Small intestine (tissue), 7 donors: Measurements from ENCODE around the gene TSPAN31. TPM values are rescaled to one million over a fixed set of nuclear protein-coding genes. Genes with fewer than 3 reads are reported as not detected.

ENCODE experiments used
- DNase-seq, 2 donors: peaks; one replicate each; pipeline versions ENCODE4 v3.0.0 to v3.0.0-alpha.2; 2013
- FAIRE-seq: peaks from 2 replicates; lab custom pipeline; 2012; peaks lifted over from hg19 to GRCh38; lab: Jason Lieb, UNC
- H3K27ac ChIP-seq, 3 donors: one replicate each; pipeline ENCODE4 v1.5.1; 2013; ENCODE audit warnings: low read length in 2 of 3, mild to moderate bottlenecking in 2 of 3, control low read depth in 1 of 3, inconsistent platforms in 1 of 3, low read depth in 1 of 3, moderate library complexity in 1 of 3
- H3K27me3 ChIP-seq, 3 donors: one replicate each; pipeline ENCODE4 v1.6.1; 2013; ENCODE audit warnings: low read length in 3 of 3, inconsistent platforms in 1 of 3; ENCODE audit not compliant: control insufficient read depth in 3 of 3, insufficient read depth in 3 of 3
- H3K36me3 ChIP-seq, 3 donors: one replicate each; pipeline ENCODE4 v1.6.1; 2013; ENCODE audit warnings: low read length in 3 of 3, inconsistent platforms in 1 of 3, low read depth in 1 of 3, mild to moderate bottlenecking in 1 of 3, moderate library complexity in 1 of 3; ENCODE audit not compliant: control insufficient read depth in 3 of 3, insufficient read depth in 2 of 3
- H3K4me1 ChIP-seq, 3 donors: one replicate each; pipeline ENCODE4 v1.6.1; 2013; ENCODE audit warnings: low read length in 2 of 3, inconsistent platforms in 1 of 3, low read depth in 1 of 3, mild to moderate bottlenecking in 1 of 3, moderate library complexity in 1 of 3; ENCODE audit not compliant: control insufficient read depth in 3 of 3, insufficient read depth in 2 of 3
- H3K4me3 ChIP-seq, 3 donors: one replicate each; pipeline ENCODE4 v1.5.1; 2013; ENCODE audit warnings: low read length in 3 of 3, control low read depth in 1 of 3, inconsistent platforms in 1 of 3, low read depth in 1 of 3, mild to moderate bottlenecking in 1 of 3, moderate library complexity in 1 of 3
- H3K9me3 ChIP-seq, 2 donors: one replicate each; pipeline ENCODE4 v1.6.1; 2013; ENCODE audit warnings: low read depth in 1 of 2, low read length in 1 of 2; ENCODE audit not compliant: control insufficient read depth in 2 of 2, insufficient read depth in 1 of 2
- WGBS, 3 donors: extraction: QIAGEN DNeasy Blood & Tissue Kit; methylation state at CpG; one replicate each; pipeline ENCODE4 v1.1.7; 2013; 5-methylcytosine and 5-hydroxymethylcytosine counted together
- polyA plus RNA-seq, 4 donors: library from polyadenylated mRNA; stranded (reverse) in 3 of 4; unstranded in 1 of 4; fragments of 200-250 nt in 3 of 4; fragments of 120-200 nt in 1 of 4; gene quantifications; one replicate each; pipeline versions ENCODE4 v1.2.1 to v1.2.3, GENCODE V29; 2013
- donor health status: healthy with polysubstance abuse.
- donor health status: control.
- donor health status: control.
- donor health status: Bipolar disorder and iron deficiency.
- donor health status: healthy.

The TSPAN31 gene
- polyA plus RNA-seq, 4 donors = 13.2 to 62.8 (median 24.5) TPM

DNA sequence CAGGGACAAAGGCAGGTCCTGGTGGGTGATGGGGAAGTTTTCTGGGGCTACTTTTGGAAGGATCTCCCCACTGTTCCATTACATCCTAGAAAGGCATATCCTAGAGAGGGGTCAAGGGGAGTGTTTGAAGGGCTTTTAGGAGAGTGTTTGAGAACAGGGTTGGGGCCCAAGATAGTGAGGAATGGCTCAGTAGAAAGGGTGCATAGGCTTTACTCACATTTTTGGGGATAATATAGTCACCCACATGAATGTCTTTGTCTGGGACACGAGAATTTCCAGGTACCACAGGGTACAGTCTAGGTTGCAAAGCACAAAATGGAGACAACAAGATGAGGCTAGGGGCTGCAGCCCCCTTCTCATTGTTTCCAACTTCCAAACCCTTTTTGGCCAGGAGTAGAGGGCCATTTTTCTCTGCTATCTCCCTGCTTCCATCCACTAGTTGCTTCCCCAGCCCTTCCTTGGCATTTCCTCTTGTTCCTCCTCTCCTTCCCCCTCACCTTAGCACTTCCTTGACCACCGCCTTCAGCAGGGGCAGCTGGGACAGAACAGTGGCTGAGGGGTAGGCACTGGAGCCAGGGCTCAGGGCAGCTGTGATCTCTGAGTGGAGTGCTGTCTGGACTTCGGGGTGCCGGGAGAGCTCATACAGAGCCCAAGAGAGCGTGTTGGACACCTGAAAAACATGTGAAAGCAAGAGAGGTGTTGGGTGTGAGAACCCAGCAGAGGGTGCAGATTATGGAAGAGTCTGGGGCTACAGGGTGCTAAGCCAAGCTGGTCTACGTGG, 19.2 kb downstream of the TSPAN31 start:
- FAIRE-seq = no peak
- 81 to 83% (median 82%) methylated on average over 6 of the region's 6 CpGs for WGBS, 3 donors
- Histone ChIP-seq H3K27me3 (peaks cover 3 to 45% (median 10%) of the 10 kb centered on the region in 3 donors), H3K9me3 (no peaks in the 10 kb centered on the region), H3K4me1 (peaks cover 2 to 28% (median 5%) of the 10 kb centered on the region in 3 donors), H3K27ac (no peak overlapping the region), H3K36me3 (peaks cover 0 to 18% (median 0%) of the 10 kb centered on the region in 3 donors), H3K4me3 (peak overlapping the region in 1 of 3 donors; percentile 51)
- DNase-seq = no peak

DNA sequence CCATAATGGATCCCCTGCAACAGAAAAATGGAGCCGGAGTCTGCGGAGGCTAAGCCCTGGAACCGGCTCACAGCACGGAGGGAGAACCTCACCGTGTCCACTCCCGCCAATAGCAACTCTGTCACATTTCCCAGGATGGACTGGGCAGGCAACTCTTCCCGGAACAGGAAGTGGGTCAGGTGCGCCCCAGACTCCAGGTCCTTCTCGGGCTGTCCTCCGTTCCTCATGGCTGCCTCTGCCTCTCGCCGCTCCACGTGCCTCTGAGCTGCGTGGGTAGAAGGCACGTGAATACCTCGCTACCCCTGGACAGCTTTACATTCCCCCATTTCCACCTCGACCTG, 19.8 kb downstream of the TSPAN31 start:
- 13 to 16% (median 15%) methylated on average over 17 of the region's 17 CpGs for WGBS, 3 donors
- Histone ChIP-seq H3K4me3 (peak overlapping the region in 2 of 3 donors; percentile 34 to 51), H3K27ac (no peak overlapping the region), H3K27me3 (peaks cover 3 to 45% (median 10%) of the 10 kb centered on the region in 3 donors), H3K36me3 (peaks cover 0 to 21% (median 0%) of the 10 kb centered on the region in 3 donors), H3K4me1 (peaks cover 2 to 28% (median 5%) of the 10 kb centered on the region in 3 donors), H3K9me3 (no peaks in the 10 kb centered on the region)
- no peak for FAIRE-seq
- DNase-seq = peak; percentile 49 to 60

DNA sequence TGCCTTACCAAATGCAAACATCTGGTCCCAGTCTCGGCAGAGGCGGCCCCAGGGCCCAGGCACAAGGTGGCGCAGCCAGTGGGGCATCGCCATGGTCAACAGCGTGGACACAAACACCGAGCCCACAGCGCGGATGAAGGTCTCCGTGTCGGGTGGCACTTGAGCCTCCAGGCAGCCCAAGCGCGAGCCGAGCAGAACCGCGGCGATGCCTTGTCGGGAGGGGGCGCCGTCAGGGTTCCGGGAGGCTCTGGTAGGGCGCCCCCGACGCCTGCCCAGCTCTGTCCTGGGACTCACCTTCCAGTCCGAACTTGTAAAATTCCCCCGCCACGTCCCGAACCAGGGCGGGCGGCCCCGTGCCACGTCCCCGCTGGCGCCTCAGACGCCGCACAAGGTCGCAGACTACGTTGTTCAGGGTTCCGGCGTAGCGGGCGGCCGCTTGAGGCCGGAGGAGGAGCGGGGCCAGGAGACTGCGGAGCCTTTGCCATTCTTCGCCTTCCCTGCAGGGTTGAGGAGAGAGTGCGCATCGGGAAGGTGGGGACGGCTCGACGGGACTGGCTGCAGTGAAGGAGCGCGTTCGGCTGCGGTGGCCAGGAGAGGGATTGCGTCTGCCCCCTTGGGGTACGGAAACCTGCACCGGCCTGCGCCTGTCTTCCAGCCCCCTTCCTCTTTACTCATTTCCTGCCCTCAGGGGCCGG, 20.3 kb downstream of the TSPAN31 start:
- H3K4me3 ChIP-seq = peak overlapping the region; percentile 34 to 51 (median 43)
- DNase-seq = peak in 1 of 2 donors; percentile 66
- peaks cover 2 to 28% (median 5%) of the 10 kb centered on the region in 3 donors for H3K4me1 ChIP-seq
- H3K27me3 ChIP-seq = peaks cover 3 to 45% (median 10%) of the 10 kb centered on the region in 3 donors
- no peak for FAIRE-seq
- 1% methylated on average over 57 to 60 of the region's 60 CpGs for WGBS, 3 donors
- peaks cover 0 to 24% (median 0%) of the 10 kb centered on the region in 3 donors for H3K36me3 ChIP-seq
- no peaks in the 10 kb centered on the region for H3K9me3 ChIP-seq
- H3K27ac ChIP-seq = no peak overlapping the region

DNA sequence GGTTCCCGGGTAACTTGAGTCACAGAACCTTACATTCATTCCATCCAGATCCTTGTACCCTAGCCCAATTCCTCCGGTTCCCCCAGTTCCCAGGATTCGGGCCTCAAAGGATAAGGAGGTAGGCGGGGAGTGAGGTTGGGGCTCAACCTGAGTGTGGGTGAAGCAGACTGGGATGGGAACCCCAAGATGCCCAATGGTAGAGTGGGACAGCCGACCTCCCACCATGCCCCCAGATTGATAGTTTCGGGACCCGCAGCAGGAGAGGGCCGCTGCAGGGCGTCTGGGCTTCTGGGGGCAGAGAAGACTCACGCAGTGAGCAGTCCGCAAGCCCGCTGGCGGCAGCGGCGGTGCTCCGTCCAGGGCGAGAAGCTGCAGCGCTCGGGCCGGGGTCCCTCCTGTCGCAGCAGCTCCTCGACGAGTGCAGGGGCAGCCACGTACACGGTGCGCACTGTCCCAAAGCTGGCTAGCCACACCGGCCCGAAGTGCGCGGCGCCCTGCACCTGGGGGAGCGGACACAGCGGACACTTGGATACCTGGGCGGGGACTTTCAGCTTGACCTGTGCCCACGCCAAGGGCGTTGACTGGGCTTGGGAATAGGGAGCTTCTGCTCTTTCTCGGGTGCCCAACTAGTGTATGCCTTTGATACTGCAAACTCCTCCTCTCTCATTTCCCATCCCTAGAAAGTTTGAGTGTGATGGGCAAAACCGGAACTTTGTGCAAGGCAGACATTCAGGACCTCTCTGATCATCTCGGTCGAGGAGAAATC, 21.0 kb downstream of the TSPAN31 start:
- Histone ChIP-seq H3K4me1 (peaks cover 2 to 32% (median 5%) of the 10 kb centered on the region in 3 donors), H3K27me3 (peaks cover 3 to 45% (median 10%) of the 10 kb centered on the region in 3 donors), H3K9me3 (no peaks in the 10 kb centered on the region), H3K4me3 (peak overlapping the region in 2 of 3 donors; percentile 34 to 51), H3K27ac (no peak overlapping the region), H3K36me3 (peaks cover 0 to 29% (median 0%) of the 10 kb centered on the region in 3 donors)
- FAIRE-seq = no peak
- WGBS, 3 donors = 1 to 4% (median 3%) methylated on average over 39 to 40 of the region's 40 CpGs
- DNase-seq = no peak

DNA sequence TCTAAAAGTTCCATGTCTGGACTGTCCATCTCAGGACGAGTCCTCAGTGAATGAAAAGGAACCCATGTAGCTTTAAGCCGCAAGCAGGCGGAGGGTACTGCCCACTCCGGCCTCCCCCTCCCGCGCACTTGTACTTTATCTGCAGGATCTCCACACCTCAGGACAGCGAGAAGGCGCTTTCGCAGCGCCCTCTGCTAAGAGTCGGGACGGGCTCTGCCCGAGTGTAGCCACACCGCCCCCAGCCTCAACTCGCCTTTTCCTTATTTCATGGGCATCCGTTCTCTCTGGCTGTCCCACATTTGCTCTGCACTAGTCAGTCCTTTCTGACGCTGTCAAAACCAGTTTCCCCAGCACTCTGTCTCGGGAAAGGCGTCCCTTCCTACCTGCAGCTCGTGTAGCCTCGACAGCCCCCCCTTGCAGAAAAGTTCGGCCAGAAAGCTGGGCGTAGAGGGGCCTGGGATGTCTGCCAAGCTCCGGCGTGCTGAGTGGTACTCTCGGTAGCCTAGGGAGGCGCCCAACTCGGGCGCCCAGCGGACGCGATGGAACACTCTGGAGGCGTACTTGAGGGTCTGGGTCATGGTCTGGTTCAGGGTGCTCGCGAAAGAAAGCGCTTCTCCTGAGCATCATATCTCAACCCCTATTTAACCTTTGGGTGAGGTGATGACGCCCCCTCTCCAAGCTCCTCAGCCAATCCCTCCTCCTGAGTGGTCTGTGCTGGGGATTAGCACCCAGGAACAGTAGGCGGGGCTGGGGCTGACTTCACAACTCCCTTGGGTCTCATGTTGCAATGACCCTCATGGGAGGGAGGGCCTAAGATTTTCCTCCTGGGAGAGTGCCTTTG, 21.8 kb downstream of the TSPAN31 start, which contains the start of gene CYP27B1:
TSS of gene CYP27B1 (minus strand) at position 615 of the 841 bp plus-strand sequence. CDS start at position 578, 37 bp downstream.
- DNase-seq (no peak), FAIRE-seq (no peak)
- H3K4me1 ChIP-seq = peaks cover 2 to 40% (median 9%) of the 10 kb centered on the region in 3 donors
- H3K27ac ChIP-seq = no peak within 1 kb of the TSS
- no peaks in the 10 kb centered on the region for H3K9me3 ChIP-seq
- H3K4me3 ChIP-seq = peak within 1 kb of the TSS in 2 of 3 donors; percentile 34 to 51
- H3K27me3 ChIP-seq = peaks cover 3 to 45% (median 10%) of the 10 kb centered on the region in 3 donors
- 6 to 8% (median 7%) methylated on average over 35 to 38 of the region's 38 CpGs for WGBS, 3 donors
- peaks cover 0 to 27% (median 0%) of the 10 kb centered on the region in 3 donors for H3K36me3 ChIP-seq

DNA sequence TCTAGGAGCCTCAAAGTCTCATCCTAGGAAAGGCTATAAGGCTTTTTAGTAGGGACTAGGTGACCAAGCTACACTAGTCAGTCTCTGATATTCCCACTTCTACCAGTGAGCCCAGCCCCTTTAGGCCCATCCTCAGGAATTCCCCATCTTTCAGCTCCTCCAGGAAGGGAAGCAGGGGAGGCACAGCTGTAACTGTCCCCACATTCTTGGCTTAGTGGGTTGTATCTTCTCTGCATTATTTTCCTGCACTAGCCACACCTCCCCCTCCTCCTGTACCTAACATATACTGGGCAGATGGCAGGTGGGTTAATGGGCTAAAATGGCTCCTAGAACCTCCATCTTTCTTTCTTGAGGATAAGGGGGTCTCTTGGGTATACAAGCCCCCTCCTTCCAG, 22.5 kb downstream of the TSPAN31 start:
- no peak overlapping the region for H3K27ac ChIP-seq
- peaks cover 0 to 23% (median 0%) of the 10 kb centered on the region in 3 donors for H3K36me3 ChIP-seq
- H3K9me3 ChIP-seq = no peaks in the 10 kb centered on the region
- no peak overlapping the region for H3K4me3 ChIP-seq
- DNase-seq (no peak), FAIRE-seq (no peak)
- H3K4me1 ChIP-seq = peaks cover 2 to 40% (median 9%) of the 10 kb centered on the region in 3 donors
- H3K27me3 ChIP-seq = peaks cover 3 to 45% (median 10%) of the 10 kb centered on the region in 3 donors

DNA sequence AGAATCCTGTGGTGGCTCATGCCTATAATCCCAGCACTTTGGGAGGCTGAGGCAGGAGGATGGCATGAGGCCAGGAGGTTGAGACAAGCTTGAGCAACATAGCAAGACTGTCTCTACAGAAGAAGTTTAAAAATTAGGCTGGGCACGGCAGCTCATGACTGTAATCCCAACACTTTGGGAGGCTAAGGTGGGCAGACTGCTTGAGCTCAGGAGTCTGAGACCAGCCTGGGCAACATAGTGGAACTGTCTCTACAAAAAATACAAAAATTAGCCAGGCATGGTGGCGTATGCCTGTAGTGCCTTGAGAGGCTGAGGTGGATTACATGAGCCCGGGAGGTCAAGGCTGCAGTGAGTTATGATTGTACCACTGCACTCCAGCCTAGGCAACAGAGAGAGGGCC, 23.0 kb downstream of the TSPAN31 start:
- WGBS, 3 donors = 92 to 93% (median 92%) methylated on average over 3 of the region's 3 CpGs
- Histone ChIP-seq H3K9me3 (no peaks in the 10 kb centered on the region), H3K27me3 (peaks cover 3 to 45% (median 10%) of the 10 kb centered on the region in 3 donors), H3K27ac (no peak overlapping the region), H3K4me3 (no peak overlapping the region), H3K36me3 (peaks cover 0 to 23% (median 0%) of the 10 kb centered on the region in 3 donors), H3K4me1 (peaks cover 2 to 40% (median 9%) of the 10 kb centered on the region in 3 donors)
- FAIRE-seq (no peak), DNase-seq (no peak)
